Endothelial cell of umbilical vein (primary cell): ENCODE results near the gene TXN. TPM values are rescaled to one million over a fixed set of nuclear protein-coding genes. Genes with fewer than 3 reads are reported as not detected.

Experiments
- BruUV-seq: library from RNA; stranded (reverse); fragments of 400-500 nt; replicated peaks from 2 replicates; lab custom pipeline; 2021; lab: Mats Ljungman, UMichigan
- CTCF ChIA-PET: fragments of 300-600, 350-600 bp; sonication (Branson Sonifier 250); formaldehyde crosslinking; loops from one replicate; lab custom pipeline; 2021; ENCODE audit warnings: antibody characterized with exemption, inconsistent platforms; lab: Charles Lee
- POLR2A ChIA-PET: fragments of 300-600, 350-600 bp; sonication (Branson Sonifier 250); formaldehyde crosslinking; loops from one replicate; lab custom pipeline; 2021; ENCODE audit warnings: antibody characterized with exemption, inconsistent platforms; lab: Charles Lee
- DNase-seq: peaks from one replicate; pipeline ENCODE4 v3.0.0-alpha.2; 2011; ENCODE audit warnings: low read depth, low spot score
- FAIRE-seq: peaks from 2 replicates; lab custom pipeline; 2011; peaks lifted over from hg19 to GRCh38; lab: Jason Lieb, UNC
- H2AFZ ChIP-seq: 2 replicates; pipeline ENCODE4 v1.6.0; 2012; ENCODE audit warnings: low read depth, low read length, control low read depth, inconsistent platforms
- H3K27ac ChIP-seq: 2 replicates; pipeline ENCODE4 v1.5.1; 2011; ENCODE audit warnings: low read depth, mild to moderate bottlenecking, control low read depth, low read length, moderate library complexity; ENCODE audit not compliant: insufficient read depth
- H3K27me3 ChIP-seq, 2 experiments: 2 replicates each; pipeline versions ENCODE4 v1.6.0 to v1.6.1; 2011; ENCODE audit warnings: low read length in 2 of 2, mixed read lengths in 1 of 2; ENCODE audit not compliant: control insufficient read depth in 2 of 2, insufficient read depth in 2 of 2
- H3K36me3 ChIP-seq, 2 experiments: 2 replicates in 1 of 2; 3 replicates in 1 of 2; pipeline ENCODE4 v1.5.1; 2011; ENCODE audit warnings: low read length in 2 of 2, mild to moderate bottlenecking in 1 of 2, moderate library complexity in 1 of 2; ENCODE audit not compliant: control insufficient read depth in 2 of 2, insufficient read depth in 2 of 2; ENCODE audit errors: extremely low read depth in 1 of 2
- H3K4me1 ChIP-seq: 3 replicates; pipeline ENCODE4 v1.5.1; 2011; ENCODE audit warnings: mild to moderate bottlenecking, low read length; ENCODE audit not compliant: control insufficient read depth, insufficient read depth; ENCODE audit errors: extremely low read depth
- H3K4me2 ChIP-seq: 2 replicates; pipeline ENCODE4 v1.6.1; 2011; ENCODE audit warnings: low read length, control low read depth, mixed read lengths; ENCODE audit not compliant: insufficient read depth
- H3K4me3 ChIP-seq, 3 experiments: fragments of 200-600 bp in 1 of 3; sonication (generic), shearing (Covaris generic) in 1 of 3; replicated peaks in 1 of 3; 2 replicates each; pipeline ENCODE4 v1.5.1; 2011 to 2016; ENCODE audit warnings: control low read depth in 3 of 3, low read length in 3 of 3, mild to moderate bottlenecking in 2 of 3, inconsistent platforms in 1 of 3, low read depth in 1 of 3, moderate library complexity in 1 of 3; ENCODE audit not compliant: insufficient read depth in 1 of 3
- H3K79me2 ChIP-seq: 2 replicates; pipeline ENCODE4 v1.6.0; 2012; ENCODE audit warnings: low read length, inconsistent platforms; ENCODE audit not compliant: control insufficient read depth, insufficient read depth
- H3K9ac ChIP-seq: replicated peaks from 2 replicates; pipeline ENCODE3; 2011; ENCODE audit warnings: low read length, control low read depth; ENCODE audit not compliant: insufficient read depth; ENCODE audit errors: extremely low read depth
- H3K9me1 ChIP-seq: replicated peaks from 3 replicates; pipeline ENCODE4 v1.6.0; 2011; ENCODE audit warnings: mild to moderate bottlenecking, low read length; ENCODE audit not compliant: control insufficient read depth, insufficient read depth; ENCODE audit errors: extremely low read depth
- H3K9me3 ChIP-seq: replicated peaks from 2 replicates; pipeline ENCODE4 v1.5.1; 2012; ENCODE audit warnings: low read length, inconsistent platforms; ENCODE audit not compliant: control insufficient read depth, insufficient read depth
- H4K20me1 ChIP-seq: replicated peaks from 2 replicates; pipeline ENCODE3; 2011; ENCODE audit warnings: mild to moderate bottlenecking, low read length; ENCODE audit not compliant: control insufficient read depth, insufficient read depth; ENCODE audit errors: extremely low read depth
- FOS ChIP-seq: IDR thresholded peaks from 2 replicates; pipeline ENCODE4 v1.6.1; 2011; ENCODE audit warnings: mild to moderate bottlenecking, low read length, moderate library complexity, borderline replicate concordance; ENCODE audit not compliant: insufficient read depth
- JUN ChIP-seq: IDR thresholded peaks from 2 replicates; pipeline ENCODE4 v1.6.1; 2011; ENCODE audit warnings: borderline replicate concordance, low read depth; ENCODE audit not compliant: insufficient read length, insufficient read depth
- MAX ChIP-seq: IDR thresholded peaks from 2 replicates; pipeline ENCODE4 v1.6.1; 2011; ENCODE audit not compliant: insufficient read depth, insufficient read length
- MYC ChIP-seq: IDR thresholded peaks from one replicate; pipeline ENCODE4 v1.6.1; 2011; ENCODE audit warnings: mild to moderate bottlenecking, low read depth, low read length
- POLR2A ChIP-seq: IDR thresholded peaks from 2 replicates; pipeline ENCODE4 v1.6.1; 2012; ENCODE audit warnings: low read depth, mild to moderate bottlenecking, control low read depth, low read length
- POLR2AphosphoS5 ChIP-seq: IDR thresholded peaks from 2 replicates; pipeline ENCODE4 v1.6.1; 2012; ENCODE audit warnings: low read depth, mild to moderate bottlenecking, control low read depth, low read length, moderate library complexity; ENCODE audit not compliant: insufficient read depth
- dilution Hi-C: fragments of 300-500 bp; cut with MboI; formaldehyde crosslinking; loops from one replicate; pipeline ENCODE4 v1.15.0; 2019; ENCODE audit warnings: low sequenced_read_pairs; ENCODE audit not compliant: extremely low pct_ligation_motif_present
- intact Hi-C: fragments of 100-400 bp; cut with micrococcal nuclease; formaldehyde crosslinking; loops from one replicate; pipeline ENCODE4 v1.10.0; 2022
- polyA plus RNA-seq, 4 experiments: library from polyadenylated mRNA; depleted of rRNA in 3 of 4; stranded (reverse) in 3 of 4; unstranded in 1 of 4; fragments of >200 nt; gene quantifications; 2 replicates each; pipeline versions ENCODE4 v1.2.1 to v1.2.3, GENCODE V29; 2011 to 2012; ENCODE audit warnings: missing spikeins in 1 of 4
- total RNA-seq: library from RNA; stranded (reverse); gene quantifications from 2 replicates; pipeline ENCODE4 v1.2.3, GENCODE V29; 2021
- TF ChIP-seq, protein P1 (sequence below), 2 donors: IDR thresholded peaks; 1 replicate in 1 of 2; 2 replicates in 1 of 2; pipeline ENCODE4 v1.5.1; 2011; ENCODE audit warnings: low read length in 2 of 2, mild to moderate bottlenecking in 2 of 2, moderate library complexity in 2 of 2, control low read depth in 1 of 2, inconsistent platforms in 1 of 2, low read depth in 1 of 2; ENCODE audit not compliant: insufficient read depth in 1 of 2; ENCODE audit errors: extremely low read depth in 1 of 2

TXN gene
- total and polyA plus RNA-seq, 2 donors (not counting 3 experiments of a cell fraction or from before 2014, with no cell fraction given), result 280 to 373 TPM

GRCh38 chr9:110276781-110277180, 20.5 kb upstream of the TXN start:
- H3K4me2 ChIP-seq, result no peak overlapping the region
- CTCF ChIA-PET, result interaction anchor here (1.4 kb wide), 1 partner anchor 20 kb away, joined by 3 read pairs; the partner anchor contains the start of gene TXN
- H3K9me3 ChIP-seq, result no peaks in the 10 kb centered on the region
- no peak overlapping the region for H2AFZ ChIP-seq
- intact Hi-C loops (no loop called here), dilution Hi-C loops (no loop called here)
- no peak for DNase-seq
- no peaks in the 10 kb centered on the region for H3K36me3 ChIP-seq
- H3K27ac ChIP-seq, result no peak overlapping the region
- H3K9ac ChIP-seq, result no peak overlapping the region
- TF ChIP-seq, protein P1, sequence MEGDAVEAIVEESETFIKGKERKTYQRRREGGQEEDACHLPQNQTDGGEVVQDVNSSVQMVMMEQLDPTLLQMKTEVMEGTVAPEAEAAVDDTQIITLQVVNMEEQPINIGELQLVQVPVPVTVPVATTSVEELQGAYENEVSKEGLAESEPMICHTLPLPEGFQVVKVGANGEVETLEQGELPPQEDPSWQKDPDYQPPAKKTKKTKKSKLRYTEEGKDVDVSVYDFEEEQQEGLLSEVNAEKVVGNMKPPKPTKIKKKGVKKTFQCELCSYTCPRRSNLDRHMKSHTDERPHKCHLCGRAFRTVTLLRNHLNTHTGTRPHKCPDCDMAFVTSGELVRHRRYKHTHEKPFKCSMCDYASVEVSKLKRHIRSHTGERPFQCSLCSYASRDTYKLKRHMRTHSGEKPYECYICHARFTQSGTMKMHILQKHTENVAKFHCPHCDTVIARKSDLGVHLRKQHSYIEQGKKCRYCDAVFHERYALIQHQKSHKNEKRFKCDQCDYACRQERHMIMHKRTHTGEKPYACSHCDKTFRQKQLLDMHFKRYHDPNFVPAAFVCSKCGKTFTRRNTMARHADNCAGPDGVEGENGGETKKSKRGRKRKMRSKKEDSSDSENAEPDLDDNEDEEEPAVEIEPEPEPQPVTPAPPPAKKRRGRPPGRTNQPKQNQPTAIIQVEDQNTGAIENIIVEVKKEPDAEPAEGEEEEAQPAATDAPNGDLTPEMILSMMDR (IDR thresholded peaks at IDR 0.05; ENCODE audit: extremely low read depth in 1 of 2, insufficient read depth in 1 of 2, low read depth in 1 of 2, low read length in 2 of 2), result no peak
- no peak for TF ChIP-seq FOS
- TF ChIP-seq POLR2AphosphoS5, result no peak
- no peak for TF ChIP-seq MAX
- TF ChIP-seq MYC, result no peak
- TF ChIP-seq JUN, result no peak
- no peak for TF ChIP-seq POLR2A
- H3K9me1 ChIP-seq, result no peaks in the 10 kb centered on the region
- no peaks in the 10 kb centered on the region for H4K20me1 ChIP-seq
- POLR2A ChIA-PET, result no interaction called here
- no peak for FAIRE-seq
- H3K27me3 ChIP-seq, result peaks cover 11 to 13% of the 10 kb centered on the region in 2 experiments
- no TSS peak for BruUV-seq
- no peaks in the 10 kb centered on the region for H3K4me1 ChIP-seq
- no peak overlapping the region for H3K4me3 ChIP-seq
- H3K79me2 ChIP-seq, result no peaks in the 10 kb centered on the region
